Esophagus muscularis mucosa (tissue), 4 donors: ENCODE measurements around the gene RNF11. TPM values are rescaled to one million over a fixed set of nuclear protein-coding genes. Genes with fewer than 3 reads are reported as not detected.
"Not testable (repeated sequence)": the region's sequence is repeated elsewhere in the genome, so short reads cannot be mapped to it uniquely, and the experiment has no call there.

Experiments
- DNase-seq: peaks from one replicate; pipeline ENCODE4 v3.0.0-alpha.2; 2017; ENCODE audit errors: extremely low spot score
- H3K27ac ChIP-seq, 4 donors: fragments of 200-600 bp; sonication (generic); replicated peaks in 1 of 4; 1 replicate in 3 of 4; 2 replicates in 1 of 4; pipeline ENCODE4 v1.5.1; 2016 to 2019; ENCODE audit warnings: mild to moderate bottlenecking in 1 of 4
- H3K27me3 ChIP-seq, 4 donors: fragments of 200-600 bp; sonication (generic); one replicate each; pipeline versions ENCODE4 v1.5.1 to v1.6.0; 2016 to 2019
- H3K36me3 ChIP-seq, 4 donors: fragments of 200-600 bp; sonication (generic); one replicate each; pipeline ENCODE4 v1.5.1; 2016 to 2019
- H3K4me1 ChIP-seq, 4 donors: fragments of 200-600 bp; sonication (generic); one replicate each; pipeline ENCODE4 v1.5.1; 2016 to 2019
- H3K4me3 ChIP-seq, 4 donors: fragments of 200-600 bp; sonication (generic); 1 replicate in 2 of 4; 2 replicates in 2 of 4; pipeline ENCODE4 v1.5.1; 2016 to 2019; ENCODE audit warnings: mild to moderate bottlenecking in 4 of 4, moderate library complexity in 1 of 4
- H3K9me3 ChIP-seq, 4 donors: fragments of 200-600 bp; sonication (generic); 1 replicate in 3 of 4; 2 replicates in 1 of 4; pipeline ENCODE4 v1.5.1; 2016 to 2019
- EP300 ChIP-seq: sonication (generic); formaldehyde crosslinking; IDR thresholded peaks from one replicate; pipeline ENCODE4 v1.6.1; 2017; ENCODE audit warnings: antibody characterized with exemption
- POLR2A ChIP-seq: fragments of 450-650 bp; IDR thresholded peaks from one replicate; pipeline ENCODE4 v1.6.1; 2017; ENCODE audit warnings: antibody characterized with exemption, moderate library complexity, mild to moderate bottlenecking, low read depth
- POLR2AphosphoS5 ChIP-seq, 2 donors: sonication (generic); formaldehyde crosslinking; IDR thresholded peaks; one replicate each; pipeline ENCODE4 v1.6.1; 2017; ENCODE audit warnings: antibody characterized with exemption in 2 of 2
- WGBS: methylation state at CpG from one replicate; pipeline ENCODE4 v1.1.5; 2018; 5-methylcytosine and 5-hydroxymethylcytosine counted together
- intact Hi-C: fragments of 100-400 bp; cut with DNase I; formaldehyde crosslinking; loops from one replicate; pipeline ENCODE4 v1.15.1; 2023
- total RNA-seq, 4 donors: library from RNA; depleted of rRNA; stranded (reverse); fragments of >200 nt; gene quantifications; one replicate each; pipeline versions ENCODE4 v1.1.0 to v1.2.1, GENCODE V29; 2016
- TF ChIP-seq, protein P1 (sequence below), 3 experiments: fragments of 200-600 bp in 2 of 3; fragments of 450-650 bp in 1 of 3; sonication (generic) in 2 of 3; IDR thresholded peaks; one replicate each; pipeline ENCODE4 v1.5.1; 2017 to 2019; ENCODE audit warnings: antibody characterized with exemption in 3 of 3, mild to moderate bottlenecking in 2 of 3, moderate library complexity in 1 of 3

The RNF11 gene
- total RNA-seq, 4 donors from 2014 or later, result 101 to 141 (median 115) TPM

DNA sequence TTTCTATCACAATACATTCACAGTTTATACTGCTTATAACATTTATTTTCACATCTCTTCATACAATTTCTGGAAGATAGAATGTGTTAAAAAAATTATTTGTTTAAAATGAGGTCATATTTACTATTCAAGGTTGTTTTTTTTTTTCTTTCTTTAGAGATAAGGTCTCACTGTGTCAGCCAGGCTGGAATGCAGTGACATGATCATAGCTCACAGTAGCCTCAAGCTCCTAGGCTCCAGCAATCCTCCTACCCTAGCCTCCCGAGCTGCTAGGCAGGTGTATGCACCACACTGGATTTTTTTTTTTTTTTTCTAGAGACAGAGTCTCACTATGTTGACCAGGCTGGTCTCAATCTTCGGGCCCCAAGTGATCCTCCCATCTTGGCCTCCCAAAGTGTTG lies 19.0 kb upstream of the RNF11 start:
- H3K36me3 ChIP-seq, result no peaks in the 10 kb centered on the region
- H3K27ac ChIP-seq, result no peak overlapping the region
- no peak overlapping the region for H3K4me3 ChIP-seq
- no peaks in the 10 kb centered on the region for H3K27me3 ChIP-seq
- TF ChIP-seq POLR2AphosphoS5 (IDR thresholded peaks at IDR 0.05), result no peak
- no peak for DNase-seq
- peaks cover 0 to 10% (median 0%) of the 10 kb centered on the region in 4 donors for H3K4me1 ChIP-seq
- intact Hi-C loops, result no loop called here
- no peaks in the 10 kb centered on the region for H3K9me3 ChIP-seq
- 92% methylated on average over 2 of the region's 2 CpGs for WGBS

DNA sequence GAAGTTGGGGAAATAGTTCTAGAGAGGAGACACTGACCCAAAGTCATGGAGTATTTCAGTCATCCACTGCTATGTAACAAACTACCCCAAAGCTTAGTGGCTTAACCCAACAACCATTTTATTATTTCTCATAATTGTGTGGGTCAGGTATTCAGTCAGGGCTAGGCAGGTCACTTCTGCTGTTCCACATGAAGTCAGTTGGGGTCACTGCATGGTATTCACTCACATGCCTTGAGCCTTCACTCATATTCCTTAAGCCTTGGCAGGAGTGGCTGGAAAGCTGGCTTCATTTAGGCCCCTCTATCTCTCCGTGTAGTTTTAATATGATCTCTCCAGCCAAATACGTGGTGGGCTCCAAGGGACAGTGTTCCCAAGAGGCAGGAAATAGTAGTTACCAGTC lies 17.5 kb upstream of the RNF11 start:
- no peak for TF ChIP-seq EP300
- TF ChIP-seq, protein P1, sequence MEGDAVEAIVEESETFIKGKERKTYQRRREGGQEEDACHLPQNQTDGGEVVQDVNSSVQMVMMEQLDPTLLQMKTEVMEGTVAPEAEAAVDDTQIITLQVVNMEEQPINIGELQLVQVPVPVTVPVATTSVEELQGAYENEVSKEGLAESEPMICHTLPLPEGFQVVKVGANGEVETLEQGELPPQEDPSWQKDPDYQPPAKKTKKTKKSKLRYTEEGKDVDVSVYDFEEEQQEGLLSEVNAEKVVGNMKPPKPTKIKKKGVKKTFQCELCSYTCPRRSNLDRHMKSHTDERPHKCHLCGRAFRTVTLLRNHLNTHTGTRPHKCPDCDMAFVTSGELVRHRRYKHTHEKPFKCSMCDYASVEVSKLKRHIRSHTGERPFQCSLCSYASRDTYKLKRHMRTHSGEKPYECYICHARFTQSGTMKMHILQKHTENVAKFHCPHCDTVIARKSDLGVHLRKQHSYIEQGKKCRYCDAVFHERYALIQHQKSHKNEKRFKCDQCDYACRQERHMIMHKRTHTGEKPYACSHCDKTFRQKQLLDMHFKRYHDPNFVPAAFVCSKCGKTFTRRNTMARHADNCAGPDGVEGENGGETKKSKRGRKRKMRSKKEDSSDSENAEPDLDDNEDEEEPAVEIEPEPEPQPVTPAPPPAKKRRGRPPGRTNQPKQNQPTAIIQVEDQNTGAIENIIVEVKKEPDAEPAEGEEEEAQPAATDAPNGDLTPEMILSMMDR (IDR thresholded peaks at IDR 0.05), result no peak
- TF ChIP-seq POLR2A, result no peak
- no peak for TF ChIP-seq POLR2AphosphoS5 (IDR thresholded peaks at IDR 0.05)
- no peaks in the 10 kb centered on the region for H3K27me3 ChIP-seq
- H3K9me3 ChIP-seq, result no peaks in the 10 kb centered on the region
- no peak overlapping the region for H3K27ac ChIP-seq
- intact Hi-C loops, result no loop called here
- H3K36me3 ChIP-seq, result no peaks in the 10 kb centered on the region
- H3K4me3 ChIP-seq, result no peak overlapping the region
- H3K4me1 ChIP-seq, result peaks cover 0 to 10% (median 0%) of the 10 kb centered on the region in 4 donors
- 75% methylated on average over 2 of the region's 2 CpGs for WGBS
- DNase-seq, result no peak

DNA sequence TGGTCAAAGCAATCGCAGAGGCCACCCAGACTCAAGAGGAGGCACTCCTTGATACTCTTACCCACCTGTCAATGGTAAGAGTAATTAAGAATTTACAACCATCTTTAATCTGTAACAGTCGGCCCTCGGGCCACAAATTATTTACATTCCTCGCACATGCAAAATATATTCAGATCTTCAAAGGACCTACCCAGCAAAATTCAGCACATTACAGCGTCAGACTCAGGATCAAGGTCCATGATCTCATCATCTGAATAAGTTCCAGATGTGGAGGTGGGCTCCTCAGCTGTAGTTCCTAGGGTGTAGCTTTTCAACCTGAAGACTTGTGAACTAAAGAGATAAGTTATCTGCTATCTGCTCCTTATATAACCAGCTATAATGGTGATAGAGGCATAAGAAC lies 17.1 kb upstream of the RNF11 start:
- Histone ChIP-seq H3K9me3 (no peaks in the 10 kb centered on the region), H3K4me3 (no peak overlapping the region), H3K27me3 (no peaks in the 10 kb centered on the region), H3K36me3 (no peaks in the 10 kb centered on the region), H3K4me1 (peaks cover 0 to 9% (median 0%) of the 10 kb centered on the region in 4 donors), H3K27ac (no peak overlapping the region)
- DNase-seq, result no peak
- intact Hi-C loops, result no loop called here
- TF ChIP-seq, protein P1 (IDR thresholded peaks at IDR 0.05), result no peak
- TF ChIP-seq EP300 (no peak), POLR2AphosphoS5 (IDR thresholded peaks at IDR 0.05) (no peak), POLR2A (no peak)
- WGBS, result 80% methylated on average over 5 of the region's 5 CpGs

DNA sequence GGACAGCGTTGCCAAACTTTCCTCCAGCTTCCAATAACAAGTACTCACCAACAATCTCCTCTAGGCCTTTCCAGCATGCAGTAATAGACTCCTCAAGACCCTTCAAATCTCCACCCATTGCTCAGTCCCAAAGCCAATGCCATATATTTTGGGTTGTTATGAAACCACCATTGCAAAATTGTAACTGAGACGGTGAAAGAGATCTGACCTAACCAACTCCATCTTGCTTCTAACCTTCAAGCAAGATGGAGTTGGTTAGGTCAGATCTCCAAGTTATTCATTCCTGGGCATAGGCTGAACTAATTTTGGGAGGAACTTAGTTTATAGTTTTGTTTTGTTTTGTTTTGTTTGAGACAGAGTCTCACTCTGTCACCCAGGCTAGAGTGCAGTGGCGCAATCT lies 14.5 kb upstream of the RNF11 start:
- H3K27ac ChIP-seq, H3K27me3 ChIP-seq, H3K4me3 ChIP-seq, H3K4me1 ChIP-seq, H3K36me3 ChIP-seq, DNase-seq, H3K9me3 ChIP-seq, intact Hi-C loops: not testable (repeated sequence)
- WGBS, result 98% methylated on average over 3 of the region's 3 CpGs

DNA sequence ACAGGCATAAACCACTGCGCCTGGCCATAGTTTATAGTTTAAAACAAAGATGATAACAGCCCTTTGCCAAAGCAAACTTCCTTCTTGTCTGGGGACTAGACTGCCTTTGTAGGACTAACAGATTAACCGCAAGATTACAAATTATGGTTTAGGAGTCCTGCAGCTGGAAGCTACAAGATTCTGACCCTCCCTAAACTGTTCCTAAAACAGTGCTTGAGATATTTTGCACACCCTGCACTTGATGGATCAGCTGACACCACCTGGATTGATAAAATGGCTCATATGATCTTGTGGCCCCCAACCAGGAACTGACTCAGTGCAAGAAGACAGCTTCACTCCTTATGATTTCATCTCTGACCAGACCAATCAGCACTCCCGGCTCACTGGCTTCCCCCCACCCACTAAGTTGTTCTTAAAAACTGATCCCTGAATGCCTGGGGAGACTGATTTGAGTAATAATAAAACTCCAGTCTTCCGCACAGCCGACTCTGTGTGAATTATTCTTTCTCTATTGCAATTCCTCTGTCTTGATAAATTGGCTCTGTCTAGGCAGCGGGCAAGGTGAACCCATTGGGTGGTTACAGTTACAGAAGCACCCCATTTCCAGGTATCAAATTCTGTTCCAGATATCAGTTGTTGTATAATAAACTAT lies 13.8 kb upstream of the RNF11 start:
- intact Hi-C loops, result no loop called here
- 92% methylated on average over 6 of the region's 6 CpGs for WGBS

More for the DNA sequence above, 13.8 kb upstream of the RNF11 start:
- Histone ChIP-seq H3K4me1 (no peaks in the 10 kb centered on the region), H3K9me3 (no peaks in the 10 kb centered on the region), H3K27me3 (no peaks in the 10 kb centered on the region), H3K36me3 (no peaks in the 10 kb centered on the region), H3K4me3 (no peak overlapping the region), H3K27ac (no peak overlapping the region)
- TF ChIP-seq POLR2A (no peak), EP300 (no peak), POLR2AphosphoS5 (IDR thresholded peaks at IDR 0.05) (no peak)
- TF ChIP-seq, protein P1 (IDR thresholded peaks at IDR 0.05), result no peak
- no peak for DNase-seq
